K562 (cell line): ENCODE measurements around the gene EPHA10. TPM values are rescaled to one million over a fixed set of nuclear protein-coding genes. Genes with fewer than 3 reads are reported as not detected.

Experiments
- HEY1 ChIP-seq: fragments of 250-450 bp; sonication (Bioruptor Pico); IDR thresholded peaks from 2 replicates; pipeline ENCODE4 v1.5.0; 2020; ENCODE audit warnings: mild to moderate bottlenecking, moderate library complexity, borderline replicate concordance
- STAT5B ChIP-seq: fragments of 250-450 bp; sonication (Bioruptor Pico); IDR thresholded peaks from 2 replicates; pipeline ENCODE4 v1.8.0; 2021; ENCODE audit warnings: mild to moderate bottlenecking, inconsistent platforms
- YBX1 ChIP-seq: fragments of 450-650 bp; IDR thresholded peaks from 2 replicates; pipeline ENCODE4 v1.7.1; 2016; ENCODE audit warnings: mild to moderate bottlenecking
- ZNF75A ChIP-seq: fragments of 450-650 bp; formaldehyde crosslinking; IDR thresholded peaks from 2 replicates; pipeline ENCODE4 v1.4.0; 2020; ENCODE audit warnings: mild to moderate bottlenecking
- polyA plus RNA-seq, 8 experiments: library from polyadenylated mRNA; depleted of rRNA in 4 of 8; stranded (reverse) in 5 of 8; unstranded in 3 of 8; fragments of >200 nt; fragmentation: Nextera tagmentation in 2 of 8; fragmentation: Illumina TruSeq in 1 of 8; extraction: Ambion mirVana in 2 of 8; extraction: Trizol in 1 of 8; gene quantifications; 2 replicates each; pipeline versions ENCODE4 v1.2.1 to v1.2.3, GENCODE V29; 2011 to 2014; ENCODE audit warnings: inconsistent platforms in 1 of 8, missing spikeins in 1 of 8
- total RNA-seq, 7 experiments: library from RNA; depleted of rRNA in 6 of 7; stranded (reverse); fragments of >200 nt in 6 of 7; fragmentation: Illumina TruSeq in 2 of 7; extraction: Trizol in 2 of 7; gene quantifications; 2 replicates each; pipeline versions ENCODE4 v1.2.1 to v1.2.3, GENCODE V29; 2011 to 2021; ENCODE audit warnings: low replicate concordance in 1 of 7
- TF ChIP-seq, protein P1 (sequence below): sonication (generic); formaldehyde crosslinking; IDR thresholded peaks from 2 replicates; pipeline ENCODE4 v1.8.0; 2022; ENCODE audit warnings: missing genetic modification reagents, mild to moderate bottlenecking, moderate library complexity, borderline replicate concordance
- TF ChIP-seq, protein P2 (sequence below): sonication (generic); formaldehyde crosslinking; IDR thresholded peaks from 2 replicates; pipeline ENCODE4 v1.8.1; 2023; ENCODE audit warnings: missing genetic modification reagents, mild to moderate bottlenecking, borderline replicate concordance
- TF ChIP-seq, protein P3 (sequence below): fragments of 450-650 bp; formaldehyde crosslinking; IDR thresholded peaks from 2 replicates; pipeline ENCODE4 v1.4.0; 2022; ENCODE audit warnings: missing genetic modification characterization
- TF ChIP-seq, protein P4 (sequence below), 2 experiments: fragments of 200-800 bp in 1 of 2; sonication (Bioruptor generic) in 1 of 2; sonication (generic) in 1 of 2; formaldehyde crosslinking in 1 of 2; IDR thresholded peaks in 1 of 2; conservative IDR thresholded peaks in 1 of 2; 2 replicates each; pipeline versions ENCODE4 v1.5.0 to v1.6.1; 2016 to 2020; ENCODE audit warnings: missing compliant biosample characterization in 1 of 2, missing genetic modification characterization in 1 of 2, missing genetic modification reagents in 1 of 2
- TF ChIP-seq, protein P5 (sequence below): fragments of 250-450 bp; sonication (Bioruptor Pico); IDR thresholded peaks from 2 replicates; pipeline ENCODE4 v1.8.0; 2021; ENCODE audit warnings: borderline replicate concordance, mild to moderate bottlenecking, moderate library complexity; ENCODE audit not compliant: poor library complexity, severe bottlenecking

EPHA10 gene
- total and polyA plus RNA-seq, 9 of the 15 experiments (the other 6 are each of a cell fraction or from before 2014, with no cell fraction given), result 0.03 TPM; not detected in 8

DNA sequence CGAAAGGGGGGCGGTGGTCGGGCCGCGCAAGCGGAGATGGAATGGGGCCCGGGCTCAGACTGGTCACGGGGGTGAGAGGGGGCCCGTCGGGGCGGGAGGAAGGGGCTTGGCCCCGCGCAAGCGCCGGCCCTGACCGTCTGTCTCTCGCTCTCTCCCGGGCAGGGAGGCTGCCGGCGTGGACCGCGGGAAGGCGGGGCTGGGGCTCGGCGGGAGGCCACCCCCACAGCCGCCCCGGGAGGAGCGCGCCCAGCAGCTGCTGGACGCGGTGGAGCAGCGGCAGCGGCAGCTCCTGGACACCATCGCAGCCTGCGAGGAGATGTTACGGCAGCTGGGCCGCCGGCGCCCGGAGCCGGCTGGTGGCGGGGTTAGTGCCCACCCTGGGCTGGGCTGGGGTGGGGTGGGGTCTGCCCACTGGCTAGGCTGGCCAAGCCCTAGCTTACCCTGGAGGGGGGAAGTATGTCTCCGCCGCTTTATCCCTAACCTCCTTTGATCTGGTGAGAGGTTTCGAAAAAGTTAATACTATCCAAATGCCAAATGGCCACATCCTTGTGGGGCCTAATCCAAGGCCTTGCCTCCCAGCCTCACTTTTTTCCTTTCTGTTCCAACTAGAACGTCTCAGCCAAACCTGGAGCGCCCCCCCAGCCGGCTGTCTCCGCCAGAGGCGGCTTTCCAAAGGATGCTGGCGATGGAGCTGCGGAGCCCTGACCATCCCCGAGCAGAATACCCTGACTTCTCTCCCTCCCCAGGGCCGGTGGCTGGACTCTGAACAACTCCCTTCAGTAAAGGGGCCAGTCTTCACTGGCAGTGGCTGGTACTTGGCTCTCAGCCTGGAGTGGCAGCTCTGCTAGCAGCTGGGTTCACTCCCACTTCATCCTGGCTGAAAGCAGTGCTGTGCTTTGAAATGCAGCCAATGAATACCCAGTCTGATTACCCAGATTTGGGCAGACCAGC is 43.7 kb upstream of the EPHA10 start (continued):
- TF ChIP-seq, protein P1, sequence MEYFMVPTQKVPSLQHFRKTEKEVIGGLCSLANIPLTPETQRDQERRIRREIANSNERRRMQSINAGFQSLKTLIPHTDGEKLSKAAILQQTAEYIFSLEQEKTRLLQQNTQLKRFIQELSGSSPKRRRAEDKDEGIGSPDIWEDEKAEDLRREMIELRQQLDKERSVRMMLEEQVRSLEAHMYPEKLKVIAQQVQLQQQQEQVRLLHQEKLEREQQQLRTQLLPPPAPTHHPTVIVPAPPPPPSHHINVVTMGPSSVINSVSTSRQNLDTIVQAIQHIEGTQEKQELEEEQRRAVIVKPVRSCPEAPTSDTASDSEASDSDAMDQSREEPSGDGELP (CRISPR knock-in tag), result peak; percentile 57; the same call in 1 of the 2 replicates
- TF ChIP-seq ZNF75A (CRISPR knock-in tag), result no peak
- TF ChIP-seq, protein P2, sequence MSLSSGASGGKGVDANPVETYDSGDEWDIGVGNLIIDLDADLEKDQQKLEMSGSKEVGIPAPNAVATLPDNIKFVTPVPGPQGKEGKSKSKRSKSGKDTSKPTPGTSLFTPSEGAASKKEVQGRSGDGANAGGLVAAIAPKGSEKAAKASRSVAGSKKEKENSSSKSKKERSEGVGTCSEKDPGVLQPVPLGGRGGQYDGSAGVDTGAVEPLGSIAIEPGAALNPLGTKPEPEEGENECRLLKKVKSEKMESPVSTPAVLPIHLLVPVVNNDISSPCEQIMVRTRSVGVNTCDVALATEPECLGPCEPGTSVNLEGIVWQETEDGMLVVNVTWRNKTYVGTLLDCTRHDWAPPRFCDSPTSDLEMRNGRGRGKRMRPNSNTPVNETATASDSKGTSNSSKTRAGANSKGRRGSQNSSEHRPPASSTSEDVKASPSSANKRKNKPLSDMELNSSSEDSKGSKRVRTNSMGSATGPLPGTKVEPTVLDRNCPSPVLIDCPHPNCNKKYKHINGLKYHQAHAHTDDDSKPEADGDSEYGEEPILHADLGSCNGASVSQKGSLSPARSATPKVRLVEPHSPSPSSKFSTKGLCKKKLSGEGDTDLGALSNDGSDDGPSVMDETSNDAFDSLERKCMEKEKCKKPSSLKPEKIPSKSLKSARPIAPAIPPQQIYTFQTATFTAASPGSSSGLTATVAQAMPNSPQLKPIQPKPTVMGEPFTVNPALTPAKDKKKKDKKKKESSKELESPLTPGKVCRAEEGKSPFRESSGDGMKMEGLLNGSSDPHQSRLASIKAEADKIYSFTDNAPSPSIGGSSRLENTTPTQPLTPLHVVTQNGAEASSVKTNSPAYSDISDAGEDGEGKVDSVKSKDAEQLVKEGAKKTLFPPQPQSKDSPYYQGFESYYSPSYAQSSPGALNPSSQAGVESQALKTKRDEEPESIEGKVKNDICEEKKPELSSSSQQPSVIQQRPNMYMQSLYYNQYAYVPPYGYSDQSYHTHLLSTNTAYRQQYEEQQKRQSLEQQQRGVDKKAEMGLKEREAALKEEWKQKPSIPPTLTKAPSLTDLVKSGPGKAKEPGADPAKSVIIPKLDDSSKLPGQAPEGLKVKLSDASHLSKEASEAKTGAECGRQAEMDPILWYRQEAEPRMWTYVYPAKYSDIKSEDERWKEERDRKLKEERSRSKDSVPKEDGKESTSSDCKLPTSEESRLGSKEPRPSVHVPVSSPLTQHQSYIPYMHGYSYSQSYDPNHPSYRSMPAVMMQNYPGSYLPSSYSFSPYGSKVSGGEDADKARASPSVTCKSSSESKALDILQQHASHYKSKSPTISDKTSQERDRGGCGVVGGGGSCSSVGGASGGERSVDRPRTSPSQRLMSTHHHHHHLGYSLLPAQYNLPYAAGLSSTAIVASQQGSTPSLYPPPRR (CRISPR knock-in tag), result no peak
- TF ChIP-seq, protein P3, sequence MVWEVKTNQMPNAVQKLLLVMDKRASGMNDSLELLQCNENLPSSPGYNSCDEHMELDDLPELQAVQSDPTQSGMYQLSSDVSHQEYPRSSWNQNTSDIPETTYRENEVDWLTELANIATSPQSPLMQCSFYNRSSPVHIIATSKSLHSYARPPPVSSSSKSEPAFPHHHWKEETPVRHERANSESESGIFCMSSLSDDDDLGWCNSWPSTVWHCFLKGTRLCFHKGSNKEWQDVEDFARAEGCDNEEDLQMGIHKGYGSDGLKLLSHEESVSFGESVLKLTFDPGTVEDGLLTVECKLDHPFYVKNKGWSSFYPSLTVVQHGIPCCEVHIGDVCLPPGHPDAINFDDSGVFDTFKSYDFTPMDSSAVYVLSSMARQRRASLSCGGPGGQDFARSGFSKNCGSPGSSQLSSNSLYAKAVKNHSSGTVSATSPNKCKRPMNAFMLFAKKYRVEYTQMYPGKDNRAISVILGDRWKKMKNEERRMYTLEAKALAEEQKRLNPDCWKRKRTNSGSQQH (CRISPR knock-in tag), result no peak
- no peak for TF ChIP-seq STAT5B (CRISPR knock-in tag)
- TF ChIP-seq, protein P4, sequence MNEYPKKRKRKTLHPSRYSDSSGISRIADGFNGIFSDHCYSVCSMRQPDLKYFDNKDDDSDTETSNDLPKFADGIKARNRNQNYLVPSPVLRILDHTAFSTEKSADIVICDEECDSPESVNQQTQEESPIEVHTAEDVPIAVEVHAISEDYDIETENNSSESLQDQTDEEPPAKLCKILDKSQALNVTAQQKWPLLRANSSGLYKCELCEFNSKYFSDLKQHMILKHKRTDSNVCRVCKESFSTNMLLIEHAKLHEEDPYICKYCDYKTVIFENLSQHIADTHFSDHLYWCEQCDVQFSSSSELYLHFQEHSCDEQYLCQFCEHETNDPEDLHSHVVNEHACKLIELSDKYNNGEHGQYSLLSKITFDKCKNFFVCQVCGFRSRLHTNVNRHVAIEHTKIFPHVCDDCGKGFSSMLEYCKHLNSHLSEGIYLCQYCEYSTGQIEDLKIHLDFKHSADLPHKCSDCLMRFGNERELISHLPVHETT (CRISPR knock-in tag; conservative IDR thresholded peaks at IDR 0.05 in 1 of 2, IDR thresholded peaks at IDR 0.05 in 1 of 2), result peak in 1 of 2 experiments; percentile 61; a peak in 2 of 4 replicates
- TF ChIP-seq HEY1 (CRISPR knock-in tag), result no peak
- no peak for TF ChIP-seq YBX1
- TF ChIP-seq, protein P5, sequence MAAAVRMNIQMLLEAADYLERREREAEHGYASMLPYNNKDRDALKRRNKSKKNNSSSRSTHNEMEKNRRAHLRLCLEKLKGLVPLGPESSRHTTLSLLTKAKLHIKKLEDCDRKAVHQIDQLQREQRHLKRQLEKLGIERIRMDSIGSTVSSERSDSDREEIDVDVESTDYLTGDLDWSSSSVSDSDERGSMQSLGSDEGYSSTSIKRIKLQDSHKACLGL (CRISPR knock-in tag), result no peak
